Kidney epithelial cell (primary cell): ENCODE data around the gene NYAP1. TPM values are rescaled to one million over a fixed set of nuclear protein-coding genes. Genes with fewer than 3 reads are reported as not detected.

Source experiments
- DNase-seq: peaks from one replicate; pipeline ENCODE4 v3.0.0-alpha.2; 2010; ENCODE audit warnings: low read depth
- H3K27me3 ChIP-seq: 2 replicates; pipeline ENCODE4 v1.6.0; 2011; ENCODE audit warnings: low read length; ENCODE audit not compliant: control insufficient read depth, insufficient read depth
- H3K36me3 ChIP-seq: 2 replicates; pipeline ENCODE4 v1.5.1; 2011; ENCODE audit warnings: low read length; ENCODE audit not compliant: control insufficient read depth, insufficient read depth
- H3K4me3 ChIP-seq: 2 replicates; pipeline ENCODE4 v1.5.1; 2011; ENCODE audit warnings: low read depth, mild to moderate bottlenecking, control low read depth, low read length
- CTCF ChIP-seq: IDR thresholded peaks from 2 replicates; pipeline ENCODE4 v1.5.1; 2011; ENCODE audit warnings: mild to moderate bottlenecking, moderate library complexity, low read length, control low read depth, inconsistent platforms; ENCODE audit not compliant: insufficient read depth, poor library complexity, severe bottlenecking
- total RNA-seq: library from RNA; depleted of rRNA; stranded (reverse); fragments of >200 nt; gene quantifications from 2 replicates; pipeline ENCODE4 v1.2.3, GENCODE V29; 2015

Gene NYAP1
- total RNA-seq, 1 donor from 2014 or later: 0.46 TPM

- no peak for DNase-seq
- peak; percentile 4 for TF ChIP-seq CTCF
Observed at GRCh38 chr7:100456562-100456961, 27.2 kb upstream of the NYAP1 start.

GRCh38 chr7:100457033-100457432 is 26.7 kb upstream of the NYAP1 start:
- Histone ChIP-seq H3K27me3 (no peaks in the 10 kb centered on the region), H3K36me3 (no peaks in the 10 kb centered on the region), H3K4me3 (no peak overlapping the region)
- no peak for DNase-seq
- TF ChIP-seq CTCF: no peak

More at GRCh38 chr7:100456562-100456961, 27.2 kb upstream of the NYAP1 start:
- Histone ChIP-seq H3K4me3 (no peak overlapping the region), H3K36me3 (no peaks in the 10 kb centered on the region), H3K27me3 (no peaks in the 10 kb centered on the region)

GRCh38 chr7:100464210-100464660 is 19.5 kb upstream of the NYAP1 start, which contains the start of gene SPACDR:
SPACDR (minus strand) TSS chr7:100464260; CDS start chr7:100464025, 235 bp downstream.
- DNase-seq: no peak

GRCh38 chr7:100464791-100465190 is 18.9 kb upstream of the NYAP1 start:
- TF ChIP-seq CTCF: no peak
- H3K4me3 ChIP-seq: no peak overlapping the region
- no peaks in the 10 kb centered on the region for H3K36me3 ChIP-seq
- no peak for DNase-seq
- no peaks in the 10 kb centered on the region for H3K27me3 ChIP-seq

More at GRCh38 chr7:100464210-100464660, 19.5 kb upstream of the NYAP1 start, which contains the start of gene SPACDR:
- Histone ChIP-seq H3K27me3 (no peaks in the 10 kb centered on the region), H3K36me3 (no peaks in the 10 kb centered on the region), H3K4me3 (no peak within 1 kb of the TSS)
- no peak for TF ChIP-seq CTCF

- no peaks in the 10 kb centered on the region for H3K27me3 ChIP-seq
- no peak overlapping the region for H3K4me3 ChIP-seq
- DNase-seq: no peak
- TF ChIP-seq CTCF: no peak
- H3K36me3 ChIP-seq: no peaks in the 10 kb centered on the region
Observed at GRCh38 chr7:100465299-100465698, 18.4 kb upstream of the NYAP1 start.

GRCh38 chr7:100465702-100466311 is 17.9 kb upstream of the NYAP1 start:
- Histone ChIP-seq H3K36me3 (no peaks in the 10 kb centered on the region), H3K4me3 (no peak overlapping the region), H3K27me3 (no peaks in the 10 kb centered on the region)
- peak; percentile 32 for DNase-seq
- TF ChIP-seq CTCF: peak; percentile 77
